Ishikawa (cell line): ENCODE data around the gene MYO16.

Source experiments
- CEBPB ChIP-seq: IDR thresholded peaks from 2 replicates; pipeline ENCODE4 v1.6.1; 2012
- MAX ChIP-seq: IDR thresholded peaks from 2 replicates; pipeline ENCODE4 v1.6.1; 2012
- RAD21 ChIP-seq: IDR thresholded peaks from 2 replicates; pipeline ENCODE4 v1.6.1; 2012; ENCODE audit warnings: low read depth
- REST ChIP-seq: IDR thresholded peaks from 2 replicates; pipeline ENCODE4 v1.6.1; 2012; ENCODE audit warnings: low read depth, mild to moderate bottlenecking
- TAF1 ChIP-seq: IDR thresholded peaks from 2 replicates; pipeline ENCODE4 v1.6.1; 2012; ENCODE audit warnings: low read depth, mild to moderate bottlenecking
- TCF12 ChIP-seq: IDR thresholded peaks from 2 replicates; pipeline ENCODE4 v1.6.1; 2012; ENCODE audit warnings: low read depth
- TEAD4 ChIP-seq: IDR thresholded peaks from 2 replicates; pipeline ENCODE4 v1.6.1; 2012

- TF ChIP-seq MAX (no peak), TEAD4 (no peak), CEBPB (no peak), RAD21 (peak; percentile 67), TCF12 (no peak), REST (no peak), TAF1 (no peak)
These were observed 265.9 kb downstream of the MYO16 start for GRCh38 chr13:108895220-108895704.
